ENCODE data around the gene PLXNB2.
"Not testable (repeated sequence)": the region's sequence is repeated elsewhere in the genome, so short reads cannot be mapped to it uniquely, and the experiment has no call there.

PLXNB2 gene

DNA sequence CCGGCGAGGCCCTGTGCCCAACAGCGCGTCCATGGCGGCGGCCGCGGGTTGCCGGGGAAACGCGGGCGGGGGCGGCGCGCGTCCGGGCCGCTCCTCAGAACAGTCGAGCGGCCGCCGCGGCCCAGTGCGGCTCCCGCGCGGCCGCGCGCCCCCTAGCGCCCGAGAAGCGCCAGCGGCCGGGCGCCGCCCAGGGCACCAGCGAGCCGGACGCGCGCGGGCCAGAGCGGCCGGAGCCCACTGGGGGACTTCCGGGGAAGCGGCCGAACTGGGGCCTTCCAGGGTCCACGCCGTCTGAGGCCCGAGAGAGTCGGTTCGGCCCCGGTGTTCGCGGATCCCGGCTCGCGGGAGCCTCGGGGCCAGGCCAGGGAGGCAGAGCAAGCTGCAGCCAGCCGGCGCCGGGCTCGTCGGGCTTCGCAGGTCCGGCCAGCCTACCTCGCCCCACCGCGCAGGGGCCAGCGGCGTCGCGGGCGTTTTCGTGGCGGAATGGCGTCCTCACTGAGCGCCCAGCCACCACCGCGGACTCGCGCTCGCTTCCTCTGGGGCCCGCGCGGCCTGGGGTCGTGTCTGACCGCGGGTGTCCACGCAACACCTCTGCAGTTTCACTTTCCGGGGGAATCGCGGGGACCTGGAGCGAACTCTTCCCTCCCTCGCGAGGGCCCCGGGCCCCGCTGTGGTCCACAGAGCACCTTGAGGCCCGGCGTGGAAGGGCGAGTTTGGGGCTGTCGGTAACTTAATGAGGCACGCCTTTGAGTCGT is 19.7 kb upstream of the PLXNB2 start, which contains the start of gene DENND6B:
TSS of gene DENND6B (minus strand) at position 57 of the 755 bp plus-strand sequence. CDS start at position 33, 24 bp downstream.
- DNase-seq (ENCODE audit: low read depth in 2 of 2), result peak; percentile 57 to 66

GRCh38 chr22:50326225-50326955 is 18.9 kb upstream of the PLXNB2 start:
- DNase-seq (ENCODE audit: low read depth in 2 of 2), result no peak

GRCh38 chr22:50325444-50326224 is 18.2 kb upstream of the PLXNB2 start:
- no peak for DNase-seq (ENCODE audit: low read depth in 2 of 2)

DNA sequence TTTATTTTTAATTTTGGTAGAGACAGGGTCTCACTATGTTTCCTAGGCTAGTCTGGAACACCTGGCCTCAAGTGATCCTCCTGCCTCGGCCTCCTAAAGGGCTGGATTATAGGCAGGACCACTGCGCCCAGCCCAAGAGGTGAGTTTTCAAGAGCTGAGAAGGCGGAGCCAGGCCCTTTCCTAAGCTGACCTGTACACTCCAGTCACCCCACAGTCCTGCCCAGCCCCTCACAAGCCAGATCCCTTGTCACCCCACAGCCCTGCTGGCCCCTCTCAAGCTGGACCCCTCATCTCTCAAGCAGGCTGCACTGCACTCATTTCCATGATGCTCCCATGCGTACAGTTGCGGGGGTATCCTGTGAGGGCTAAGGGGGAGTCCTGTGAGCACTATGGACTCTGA is 16.5 kb upstream of the PLXNB2 start:
- no peak for DNase-seq (ENCODE audit: low read depth in 2 of 2)

- DNase-seq (ENCODE audit: low read depth in 2 of 2), result not testable (repeated sequence)
These were observed 15.1 kb upstream of the PLXNB2 start for GRCh38 chr22:50322382-50323104.

DNA sequence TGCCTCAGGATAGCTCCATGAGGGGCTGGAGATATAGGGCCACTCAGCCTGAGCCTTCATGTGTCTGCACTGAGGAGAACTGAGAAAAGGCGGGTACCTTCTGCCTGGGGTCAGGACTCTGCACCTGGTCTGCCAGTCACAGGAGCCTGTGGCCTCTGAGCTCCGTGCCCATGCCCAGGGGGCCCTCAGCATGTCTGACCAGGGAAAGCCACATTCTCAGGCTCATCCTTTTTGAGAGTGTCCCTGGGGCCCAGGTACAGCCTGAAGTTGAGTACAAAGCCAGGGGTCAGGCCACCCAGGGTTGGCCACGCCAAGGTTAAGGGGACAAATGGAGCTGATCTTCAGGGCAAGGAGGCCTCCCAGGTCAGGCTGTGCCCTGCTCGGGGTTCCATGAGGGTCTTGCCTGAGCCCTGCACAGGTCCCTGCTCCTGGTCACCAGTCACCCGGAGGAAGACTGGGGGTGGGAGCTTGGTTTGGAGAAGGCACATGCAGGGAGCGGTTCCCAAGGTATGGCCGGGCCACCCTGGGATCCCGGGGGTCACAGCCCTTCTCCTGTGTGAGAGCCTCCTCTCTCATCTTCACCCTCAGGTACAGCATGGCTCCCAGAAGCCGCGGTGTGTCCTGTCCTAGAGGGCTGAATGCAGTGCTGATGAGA is 13.4 kb upstream of the PLXNB2 start:
- no peak for DNase-seq (ENCODE audit: low read depth in 2 of 2)

DNA sequence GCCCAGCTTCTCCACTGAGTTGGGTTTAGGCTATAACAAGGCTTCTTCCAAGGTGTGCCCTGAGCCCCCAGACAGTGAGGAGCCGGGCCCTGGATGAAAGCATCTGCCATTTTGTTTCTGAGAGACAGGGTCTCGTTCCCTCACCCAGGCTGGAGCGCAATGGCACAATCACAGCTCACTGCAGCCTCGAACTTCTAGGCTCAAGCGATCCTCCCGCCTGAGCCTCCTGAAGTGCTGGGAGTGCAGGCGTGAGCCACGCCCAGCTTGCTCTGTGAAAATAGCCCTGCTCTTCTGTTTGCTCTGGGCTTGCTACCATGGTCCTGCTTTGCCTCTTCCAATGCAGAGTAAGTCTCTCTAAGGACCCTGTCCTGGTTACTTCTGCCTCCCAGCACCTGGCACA is 12.7 kb upstream of the PLXNB2 start:
- DNase-seq (ENCODE audit: low read depth in 2 of 2), result no peak

DNA sequence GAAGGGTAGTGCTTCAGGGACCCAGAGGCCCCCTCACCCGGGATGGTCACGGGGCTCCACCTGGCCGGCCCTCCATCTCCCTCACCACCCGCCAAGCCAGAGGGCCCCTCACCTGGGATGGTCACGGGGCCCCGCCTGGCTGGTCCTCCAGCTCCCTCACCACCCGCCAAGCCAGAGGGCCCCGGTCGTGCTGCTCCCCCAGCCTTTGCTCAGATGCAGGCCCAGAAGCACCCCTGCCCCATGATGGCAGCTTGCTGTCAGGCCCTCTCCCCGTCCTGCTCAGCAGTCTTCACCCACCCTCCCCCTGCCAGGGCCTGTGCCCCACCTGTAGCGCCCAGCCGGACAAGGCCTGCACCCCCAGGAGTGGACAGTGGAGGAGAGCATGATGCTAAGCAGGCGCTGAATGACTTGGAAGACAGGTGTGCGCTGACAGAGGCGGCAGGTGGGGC is 12.1 kb upstream of the PLXNB2 start:
- no peak for DNase-seq (ENCODE audit: low read depth in 2 of 2)

DNA sequence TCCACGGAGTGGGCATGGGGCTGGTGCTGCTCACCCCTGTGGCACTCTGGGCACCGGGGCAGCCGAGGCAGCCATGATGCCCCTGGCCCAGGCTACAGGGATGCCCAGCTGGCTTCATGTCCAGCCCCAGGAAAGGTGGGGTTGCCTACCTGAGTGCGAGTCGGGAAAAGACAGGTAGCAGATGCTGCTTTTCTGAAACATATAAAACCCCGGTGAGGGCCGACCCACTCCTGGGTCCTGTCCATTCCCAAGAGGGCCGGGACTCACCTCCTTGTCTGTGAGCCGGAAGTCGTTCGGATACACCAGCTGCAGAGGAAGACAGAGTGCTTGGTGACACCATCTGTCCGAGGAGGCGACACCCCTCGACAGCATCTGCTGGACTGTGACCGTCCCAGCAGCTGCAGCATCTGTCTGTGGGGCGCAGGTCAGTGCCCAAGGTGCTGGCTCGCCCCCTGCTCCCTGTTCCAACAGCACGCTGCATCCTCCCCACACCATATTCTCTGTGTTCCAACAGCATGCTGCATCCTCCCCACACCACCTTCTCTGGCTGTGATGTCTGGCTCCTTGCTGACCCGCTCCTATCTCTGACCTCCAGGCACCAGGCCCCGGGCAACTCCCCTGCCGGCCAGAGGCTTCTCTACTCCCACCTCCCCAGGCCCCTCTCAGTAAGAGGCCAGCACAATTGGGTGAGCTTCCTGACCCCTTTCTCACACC is 11.4 kb upstream of the PLXNB2 start:
- DNase-seq (ENCODE audit: low read depth in 2 of 2), result no peak

DNA sequence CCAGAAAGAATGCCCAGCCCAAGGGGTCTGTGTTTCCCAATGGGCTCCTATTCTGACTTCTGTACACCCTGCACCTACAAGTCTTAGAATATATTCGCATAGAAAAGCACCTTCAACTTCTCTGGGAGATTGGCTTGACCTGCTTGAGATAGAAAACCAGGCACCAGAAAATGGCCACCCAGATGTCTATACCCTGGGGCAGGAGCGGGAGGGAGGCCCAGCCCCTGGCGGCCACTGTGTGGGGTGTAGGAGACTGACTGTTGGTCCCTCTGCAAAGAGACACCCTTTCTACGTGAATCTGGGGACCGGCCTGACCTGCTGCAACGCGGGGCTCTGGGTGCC is 10.9 kb upstream of the PLXNB2 start:
- no peak for DNase-seq (ENCODE audit: low read depth in 2 of 2)

GRCh38 chr22:50317674-50318073 is 10.2 kb upstream of the PLXNB2 start:
- DNase-seq (ENCODE audit: low read depth in 2 of 2), result no peak

- DNase-seq (ENCODE audit: low read depth in 2 of 2), result no peak
These were observed 9.7 kb upstream of the PLXNB2 start for GRCh38 chr22:50317178-50317577.

GRCh38 chr22:50316114-50317065 is 8.9 kb upstream of the PLXNB2 start:
- no peak for DNase-seq (ENCODE audit: low read depth in 2 of 2)

DNA sequence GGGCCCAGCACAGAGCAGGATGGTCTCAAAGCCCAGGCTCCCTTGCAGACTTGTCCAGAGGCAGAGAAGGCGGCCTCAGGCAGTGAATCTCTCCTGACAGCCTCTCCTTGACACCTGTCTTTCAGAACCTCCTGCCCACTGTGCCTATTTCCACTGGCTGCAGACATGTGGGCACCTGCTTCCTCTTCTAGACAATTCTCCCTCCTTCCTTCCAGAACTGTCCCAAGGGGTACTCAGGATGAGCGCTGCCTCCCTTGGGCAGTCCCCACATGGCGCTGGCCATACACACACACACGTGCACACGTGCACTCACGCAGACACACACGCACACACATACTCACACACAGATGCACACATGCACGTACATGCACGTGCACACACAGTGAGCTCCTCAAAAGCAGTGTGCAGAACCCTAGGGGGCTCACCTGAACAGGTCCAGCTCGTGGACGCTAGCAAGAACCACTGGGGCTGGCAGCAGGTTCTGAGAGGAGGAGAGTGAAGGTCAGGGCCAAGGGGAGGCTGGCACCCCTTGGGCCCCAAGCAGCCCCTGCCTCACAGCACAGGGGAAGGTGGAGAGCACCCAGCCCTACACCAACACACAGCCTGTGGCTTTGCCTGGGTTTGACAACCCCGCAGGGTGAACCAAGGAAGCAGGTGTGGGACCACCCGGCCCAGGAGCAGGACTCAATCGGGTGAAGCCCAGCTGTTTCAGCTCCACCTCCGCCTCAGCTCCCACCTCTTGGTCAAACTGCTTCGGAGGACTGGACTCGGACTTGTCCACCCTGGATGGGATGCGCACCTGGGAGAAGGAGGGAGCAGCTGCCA is 8.1 kb upstream of the PLXNB2 start:
- no peak for DNase-seq (ENCODE audit: low read depth in 2 of 2)

GRCh38 chr22:50314455-50315288 is 7.2 kb upstream of the PLXNB2 start:
- DNase-seq (ENCODE audit: low read depth in 2 of 2), result peak; percentile 70

- no peak for DNase-seq (ENCODE audit: low read depth in 2 of 2)
These were observed 6.6 kb upstream of the PLXNB2 start for GRCh38 chr22:50314081-50314454.

DNA sequence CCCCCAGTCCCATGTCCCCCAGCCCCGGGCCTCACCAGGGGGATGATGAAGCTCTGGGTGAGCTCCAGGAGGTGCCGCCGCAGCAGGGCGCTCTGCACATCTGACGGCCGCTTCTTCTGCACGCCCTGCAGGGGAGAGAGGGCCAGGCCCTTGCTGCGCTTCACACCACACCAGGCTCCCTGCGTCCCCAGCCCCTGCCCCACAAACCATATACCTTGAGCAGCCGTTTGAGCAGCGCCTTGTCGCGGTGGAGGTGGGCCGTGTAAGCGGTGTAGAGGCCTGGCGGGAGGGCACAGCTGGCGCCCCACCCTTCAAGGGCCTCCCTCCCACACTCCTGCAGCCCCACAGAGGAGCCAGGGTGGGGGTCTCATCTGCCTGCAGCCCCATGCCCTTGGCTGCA is 6.2 kb upstream of the PLXNB2 start:
- DNase-seq (ENCODE audit: low read depth in 2 of 2), result no peak

GRCh38 chr22:50313021-50313420 is 5.6 kb upstream of the PLXNB2 start:
- no peak for DNase-seq (ENCODE audit: low read depth in 2 of 2)

Measured in stimulated activated CD8-positive, alpha-beta memory T cell treated with anti-CD3 and anti-CD28 coated beads, Interleukin-15, amount 100 ng/mL, for 48 hours (primary cell).